ENCODE data around the gene PFDN2. TPM values are rescaled to one million over a fixed set of nuclear protein-coding genes. Genes with fewer than 3 reads are reported as not detected.
A peak's percentile ranks its signal among the peaks of the same experiment; 100 is the strongest.

Gene PFDN2
- total and polyA plus RNA-seq, 11 donors, result 38.3 to 234 (median 49.8) TPM

DNA sequence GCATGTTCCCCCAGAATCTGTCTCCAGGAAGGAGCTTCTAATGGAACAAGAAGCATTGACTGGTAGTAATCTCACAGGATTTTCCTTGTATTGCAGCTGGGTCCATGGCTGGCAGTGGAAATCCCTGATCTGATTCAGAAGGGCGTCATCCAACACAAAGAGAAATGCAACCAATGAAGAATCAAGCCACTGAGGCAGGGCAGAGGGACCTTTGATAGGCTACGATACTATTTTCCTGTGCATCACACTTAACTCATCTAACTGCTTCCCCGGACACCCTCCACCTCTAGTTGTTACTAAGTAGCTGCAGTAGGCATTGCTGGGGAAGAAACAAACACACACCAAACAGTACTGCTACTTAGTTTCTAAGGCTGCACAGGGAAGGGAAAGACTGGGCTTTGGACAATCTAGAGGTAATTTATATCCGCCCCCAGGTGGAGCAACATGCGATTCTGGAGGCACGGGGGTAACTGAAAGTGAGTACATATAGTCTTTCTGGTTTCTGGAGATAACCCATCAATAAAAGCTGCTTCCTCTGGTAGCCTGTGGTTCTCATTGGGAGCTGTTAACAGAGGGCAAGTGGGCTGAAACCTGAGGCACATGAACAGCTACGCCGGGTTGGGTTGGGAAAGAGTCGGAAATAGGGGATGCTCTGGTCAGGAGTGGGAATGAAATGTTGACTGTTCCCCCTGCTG is 40.6 kb upstream of the PFDN2 start:
- TF ChIP-seq, protein P1, sequence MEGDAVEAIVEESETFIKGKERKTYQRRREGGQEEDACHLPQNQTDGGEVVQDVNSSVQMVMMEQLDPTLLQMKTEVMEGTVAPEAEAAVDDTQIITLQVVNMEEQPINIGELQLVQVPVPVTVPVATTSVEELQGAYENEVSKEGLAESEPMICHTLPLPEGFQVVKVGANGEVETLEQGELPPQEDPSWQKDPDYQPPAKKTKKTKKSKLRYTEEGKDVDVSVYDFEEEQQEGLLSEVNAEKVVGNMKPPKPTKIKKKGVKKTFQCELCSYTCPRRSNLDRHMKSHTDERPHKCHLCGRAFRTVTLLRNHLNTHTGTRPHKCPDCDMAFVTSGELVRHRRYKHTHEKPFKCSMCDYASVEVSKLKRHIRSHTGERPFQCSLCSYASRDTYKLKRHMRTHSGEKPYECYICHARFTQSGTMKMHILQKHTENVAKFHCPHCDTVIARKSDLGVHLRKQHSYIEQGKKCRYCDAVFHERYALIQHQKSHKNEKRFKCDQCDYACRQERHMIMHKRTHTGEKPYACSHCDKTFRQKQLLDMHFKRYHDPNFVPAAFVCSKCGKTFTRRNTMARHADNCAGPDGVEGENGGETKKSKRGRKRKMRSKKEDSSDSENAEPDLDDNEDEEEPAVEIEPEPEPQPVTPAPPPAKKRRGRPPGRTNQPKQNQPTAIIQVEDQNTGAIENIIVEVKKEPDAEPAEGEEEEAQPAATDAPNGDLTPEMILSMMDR (IDR thresholded peaks at IDR 0.05), result no peak
- no peak for TF ChIP-seq POLR2A (IDR thresholded peaks at IDR 0.05)
- no peaks in the 10 kb centered on the region for H3K9me3 ChIP-seq
- H3K4me3 ChIP-seq, result peak overlapping the region in 9 of 12 donors; percentile 79 to 97 (median 91)
- WGBS, 4 donors, result 71 to 81% (median 79%) methylated on average over 9 of the region's 9 CpGs
- H3K4me1 ChIP-seq, result peaks cover 0 to 44% (median 32%) of the 10 kb centered on the region in 12 donors
- H3K27me3 ChIP-seq, result no peaks in the 10 kb centered on the region
- DNase-seq (no peak), ATAC-seq (no peak)
- peak overlapping the region in 11 of 12 donors; percentile 83 to 95 (median 88) for H3K27ac ChIP-seq
- intact Hi-C loops (cut with DNase I), result no loop called here
- H3K36me3 ChIP-seq, result peaks cover 0 to 43% (median 32%) of the 10 kb centered on the region in 9 donors

DNA sequence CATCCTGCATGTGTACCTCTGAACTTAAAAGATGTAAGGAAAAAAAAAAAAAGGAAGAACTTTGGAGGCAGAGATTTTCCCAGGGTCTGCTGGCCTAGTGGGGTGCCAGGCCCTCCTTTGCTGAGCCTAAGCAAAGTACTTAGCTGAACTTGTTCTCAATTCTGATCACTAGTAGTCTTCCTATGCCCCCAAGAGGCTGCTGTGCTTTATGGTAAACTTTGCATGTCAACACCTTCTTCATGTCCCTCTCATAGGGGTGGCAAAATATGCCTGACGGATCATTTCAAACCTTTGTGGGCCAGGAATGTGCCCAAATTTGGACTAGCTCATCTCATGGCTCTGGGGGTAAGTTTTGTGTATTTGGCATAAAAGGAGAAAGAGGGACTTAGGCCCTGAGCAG is 40.0 kb upstream of the PFDN2 start:
- 84 to 100% (median 89%) methylated on average over 1 of the region's 1 CpG for WGBS, 4 donors
- intact Hi-C loops (cut with DNase I), result no loop called here
- no peak overlapping the region for H3K27ac ChIP-seq

DNA sequence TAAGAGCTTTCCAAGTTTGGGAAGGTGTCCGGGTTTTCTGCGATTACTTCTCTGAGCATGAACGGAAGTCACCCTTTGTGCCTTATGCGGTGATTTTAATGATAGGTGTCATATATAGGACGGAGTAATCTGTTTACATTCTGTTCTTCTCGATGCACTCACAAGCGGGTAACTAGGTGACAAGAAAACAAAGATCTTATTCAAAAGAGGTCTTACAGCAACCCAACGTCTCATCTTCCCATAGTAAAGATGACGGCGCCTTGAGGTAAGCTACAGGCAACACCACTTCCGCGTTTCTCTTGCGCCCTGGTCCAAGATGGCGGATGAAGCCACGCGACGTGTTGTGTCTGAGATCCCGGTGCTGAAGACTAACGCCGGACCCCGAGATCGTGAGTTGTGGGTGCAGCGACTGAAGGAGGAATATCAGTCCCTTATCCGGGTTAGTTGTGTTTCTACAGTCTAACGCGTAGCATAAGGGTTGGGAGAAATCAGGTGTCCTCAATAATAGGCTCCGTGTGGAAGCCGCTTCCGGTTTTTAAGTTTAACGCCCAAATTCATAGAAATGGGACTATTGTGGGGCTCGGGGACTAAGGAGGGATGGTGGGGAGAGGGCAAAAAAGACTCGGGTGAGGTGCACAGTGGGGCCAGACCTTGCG is 36.0 kb upstream of the PFDN2 start, which contains the start of gene UFC1:
Gene UFC1, plus strand, starts transcription at position 297 of the 656 bp plus-strand sequence. Its CDS starts 20 bp downstream, at position 317.
- TF ChIP-seq POLR2A (IDR thresholded peaks at IDR 0.05), result peak in 1 of 2 donors; percentile 33
- TF ChIP-seq, protein P1 (IDR thresholded peaks at IDR 0.05), result no peak
- DNase-seq, result peak; percentile 80 to 87 (median 84)
- intact Hi-C loops (cut with DNase I), result loop anchor here in 2 of 10 donors (1.0 to 5.0 kb wide), 2 partner anchors 21 to 157 kb away; no protein-coding TSS in a partner anchor

More for the DNA sequence above, 40.0 kb upstream of the PFDN2 start:
- DNase-seq (no peak), ATAC-seq (no peak)
- no peaks in the 10 kb centered on the region for H3K9me3 ChIP-seq
- TF ChIP-seq, protein P1 (IDR thresholded peaks at IDR 0.05), result no peak
- no peak for TF ChIP-seq POLR2A (IDR thresholded peaks at IDR 0.05)
- no peak overlapping the region for H3K4me3 ChIP-seq
- H3K4me1 ChIP-seq, result peaks cover 0 to 50% (median 32%) of the 10 kb centered on the region in 12 donors
- no peaks in the 10 kb centered on the region for H3K27me3 ChIP-seq
- H3K36me3 ChIP-seq, result peaks cover 0 to 38% (median 29%) of the 10 kb centered on the region in 9 donors

DNA sequence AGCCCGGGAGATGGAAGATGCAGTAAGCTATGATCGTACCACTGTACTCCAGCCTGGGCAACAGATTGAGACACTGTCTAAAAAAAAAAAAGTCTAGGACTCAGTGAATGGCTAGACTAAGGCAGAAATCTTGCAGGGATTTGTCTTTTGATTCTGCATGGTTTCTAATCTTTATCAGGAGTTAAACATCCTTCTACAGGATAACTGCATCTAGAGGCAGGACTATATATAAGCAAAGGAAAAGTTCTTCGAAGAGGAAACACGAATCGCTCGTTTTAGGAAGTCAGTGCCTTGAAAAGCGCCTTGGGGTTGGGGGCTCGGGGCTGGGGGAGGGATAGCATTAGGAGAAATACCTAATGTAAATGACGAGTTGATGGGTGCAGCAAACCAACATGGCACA is 35.3 kb upstream of the PFDN2 start:
- Histone ChIP-seq H3K27ac (peak overlapping the region; percentile 79 to 99 (median 94)), H3K36me3 (peaks cover 0 to 16% (median 13%) of the 10 kb centered on the region in 9 donors), H3K4me1 (peaks cover 0 to 21% (median 8%) of the 10 kb centered on the region in 12 donors), H3K4me3 (peak overlapping the region; percentile 59 to 93 (median 80)), H3K27me3 (no peaks in the 10 kb centered on the region), H3K9me3 (no peaks in the 10 kb centered on the region)
- TF ChIP-seq POLR2A (IDR thresholded peaks at IDR 0.05), result no peak
- TF ChIP-seq, protein P1 (IDR thresholded peaks at IDR 0.05), result no peak
- intact Hi-C loops (cut with DNase I), result loop anchor here in 2 of 10 donors (1.0 to 5.0 kb wide), 2 partner anchors 20 to 156 kb away; no protein-coding TSS in a partner anchor
- DNase-seq (no peak), ATAC-seq (no peak)
- WGBS, 4 donors, result 19 to 25% (median 24%) methylated on average over 9 of the region's 9 CpGs

More for the DNA sequence above, 36.0 kb upstream of the PFDN2 start, which contains the start of gene UFC1:
- ATAC-seq, result peak; percentile 90 to 95 (median 94)
- Histone ChIP-seq H3K4me1 (peaks cover 0 to 27% (median 11%) of the 10 kb centered on the region in 12 donors), H3K27ac (peak within 1 kb of the TSS; percentile 79 to 99 (median 94)), H3K36me3 (peaks cover 0 to 22% (median 15%) of the 10 kb centered on the region in 9 donors), H3K9me3 (no peaks in the 10 kb centered on the region), H3K27me3 (no peaks in the 10 kb centered on the region), H3K4me3 (peak within 1 kb of the TSS; percentile 59 to 93 (median 80))
- WGBS, 4 donors, result 0 to 2% (median 1%) methylated on average over 33 of the region's 33 CpGs

Data from heart left ventricle (tissue), 16 donors.